ENCODE measurements around the gene CPLX1.
"Not testable (repeated sequence)": the region's sequence is repeated elsewhere in the genome, so short reads cannot be mapped to it uniquely, and the experiment has no call there.

The CPLX1 gene

DNA sequence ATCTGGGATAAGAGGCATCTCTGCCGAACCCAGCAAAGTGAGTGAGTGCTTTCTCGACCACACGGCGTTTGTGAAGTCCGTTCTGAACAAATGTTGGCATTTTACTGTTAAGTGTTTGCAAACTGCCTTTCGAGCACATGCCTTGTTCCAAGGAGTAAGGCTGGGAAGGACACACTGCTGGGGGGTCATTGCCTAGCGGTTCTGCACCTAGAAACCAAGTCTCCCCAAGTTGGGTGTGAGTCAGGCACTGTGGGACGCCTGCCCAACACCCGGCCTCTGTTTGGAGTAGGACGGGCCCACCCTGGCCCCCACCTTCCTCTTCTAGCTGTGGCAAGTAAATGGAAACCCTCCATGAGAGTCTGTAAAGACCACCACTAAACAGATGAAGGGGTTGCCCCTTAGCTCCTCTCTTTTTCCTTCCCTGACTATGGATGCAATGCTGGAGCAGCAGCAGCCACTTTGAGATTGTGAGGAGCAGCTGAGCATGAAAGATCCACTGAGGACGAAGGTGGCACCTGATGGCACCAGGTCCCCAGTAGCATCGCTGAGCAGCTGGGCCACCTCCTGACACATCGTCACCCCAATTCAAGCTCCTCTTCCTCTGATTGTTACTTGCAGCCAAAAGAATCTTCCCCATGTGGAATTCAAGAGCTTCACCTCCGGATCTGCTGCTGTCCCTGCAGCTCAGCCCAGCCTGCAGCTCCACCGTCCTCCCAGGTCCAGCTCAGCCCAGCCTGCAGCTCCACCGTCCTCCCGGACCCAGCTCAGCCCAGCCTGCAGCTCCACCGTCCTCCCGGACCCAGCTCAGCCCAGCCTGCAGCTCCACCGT, 6.3 kb downstream of the CPLX1 start:
- DNase-seq (ENCODE audit: low read depth): no peak

DNA sequence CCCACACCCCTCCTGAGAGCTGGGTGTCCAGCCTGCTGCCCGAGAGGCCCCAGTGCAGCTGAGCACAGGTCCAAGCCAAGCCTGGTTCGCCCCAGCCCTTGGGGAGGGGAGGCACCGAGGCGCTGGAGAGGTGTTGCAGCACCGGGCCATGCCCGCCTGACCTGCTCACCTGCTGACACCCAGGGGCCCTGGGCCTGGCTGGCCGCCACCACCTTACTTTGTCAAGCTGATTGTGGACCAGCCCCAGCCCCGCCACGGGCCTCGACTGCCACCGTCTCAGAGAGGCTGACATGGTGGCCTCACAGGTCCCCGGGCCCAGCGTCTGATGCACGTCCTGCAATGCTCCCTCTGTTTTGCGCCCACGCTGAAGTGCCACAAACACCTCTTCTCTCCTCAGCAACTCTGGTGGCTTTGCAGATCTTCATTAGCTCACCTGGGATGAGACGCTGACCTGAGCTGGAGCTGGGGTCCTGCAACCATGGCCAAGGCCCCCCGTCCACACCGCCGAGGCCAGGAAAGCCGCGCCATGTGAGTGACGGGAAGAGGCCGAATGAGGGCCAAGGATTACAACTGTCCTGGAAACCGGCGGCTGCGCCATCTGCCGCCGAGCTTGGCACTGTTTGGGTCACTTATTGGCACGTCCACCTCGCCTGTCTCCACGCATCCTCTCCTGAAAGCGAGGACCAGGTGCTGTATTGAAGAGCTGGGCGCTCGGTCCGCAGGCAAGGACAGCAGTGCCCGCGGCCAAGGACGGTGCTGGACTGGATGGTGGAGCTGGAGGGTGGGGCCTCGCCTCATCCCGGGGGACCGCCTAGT, 7.6 kb downstream of the CPLX1 start:
- DNase-seq (ENCODE audit: low read depth): no peak

DNA sequence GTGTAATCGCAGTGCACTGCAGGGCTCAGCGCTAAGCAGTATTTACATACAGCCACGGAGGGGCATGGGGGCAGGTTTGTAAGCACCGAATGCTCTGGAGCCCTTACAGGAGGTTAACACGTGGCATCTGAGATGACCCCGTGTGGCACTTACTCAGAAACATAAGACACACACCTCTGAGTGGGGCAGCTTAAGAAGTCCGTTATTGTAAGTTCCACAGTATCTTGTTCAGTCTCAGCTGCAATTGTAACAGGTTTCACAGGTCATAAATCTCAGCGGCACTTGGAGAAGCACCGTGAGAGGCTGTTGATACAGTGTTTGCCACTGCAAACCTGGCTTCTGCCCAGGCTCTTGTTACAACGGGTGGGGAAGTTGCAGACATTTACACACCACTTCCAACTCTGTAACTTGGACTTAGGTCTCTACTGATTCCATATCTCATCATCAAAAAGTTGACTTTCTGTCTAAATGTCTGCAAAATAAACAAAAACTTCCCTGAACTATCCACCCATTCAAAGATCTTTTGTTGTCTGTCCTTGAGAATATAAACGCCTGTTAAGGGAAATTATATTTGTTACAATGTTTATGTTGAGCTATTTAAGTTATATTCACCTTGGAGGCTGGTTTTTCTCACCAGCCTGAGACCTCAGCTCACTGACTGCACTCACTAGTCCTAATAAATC, 10.3 kb downstream of the CPLX1 start:
- DNase-seq (ENCODE audit: low read depth): no peak

DNA sequence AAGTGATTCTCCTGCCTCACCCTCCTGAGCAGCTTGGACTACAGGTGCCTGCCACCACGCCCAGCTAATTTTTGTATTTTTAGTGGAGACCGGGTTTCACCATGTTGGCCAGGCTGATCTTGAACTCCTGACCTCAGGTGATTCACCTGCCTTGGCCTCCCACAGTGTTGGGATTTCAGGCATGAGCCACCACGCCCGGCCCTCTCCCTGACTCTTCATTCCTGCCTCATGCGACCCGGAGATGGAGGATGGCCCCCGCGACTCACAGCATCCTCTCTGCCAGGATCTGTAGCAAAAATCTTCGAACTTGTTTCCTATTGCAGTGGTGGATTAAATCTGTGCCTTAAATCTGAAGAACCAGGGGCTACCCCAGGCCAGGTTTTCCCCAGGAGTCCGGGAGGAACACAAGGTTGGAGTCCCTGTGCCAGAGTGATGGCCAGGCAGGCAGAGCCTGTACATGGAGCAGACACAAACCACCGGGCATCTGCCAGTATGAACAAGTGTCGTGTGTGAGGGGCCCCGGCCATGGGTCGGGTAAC, 11.5 kb downstream of the CPLX1 start:
- DNase-seq (ENCODE audit: low read depth): no peak

DNA sequence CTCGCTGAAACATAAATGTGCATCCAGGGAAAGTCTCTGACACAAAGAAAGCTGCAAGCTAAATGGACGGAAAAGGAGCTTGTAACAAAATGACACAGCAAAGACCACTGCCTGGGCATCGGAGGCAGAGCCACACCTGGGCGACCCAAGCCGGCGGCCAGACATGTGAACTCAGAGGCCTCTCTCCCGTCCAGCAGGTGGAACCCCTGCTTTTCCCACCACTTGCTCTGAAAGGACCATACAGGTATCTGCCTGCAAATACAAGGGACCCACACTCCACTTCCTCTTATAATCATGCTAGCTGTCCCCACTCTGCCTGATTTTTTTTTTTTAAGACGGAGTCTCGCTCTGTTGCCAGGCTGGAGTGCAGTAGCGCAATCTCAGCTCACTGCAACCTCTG, 12.0 kb downstream of the CPLX1 start:
- no peak for DNase-seq (ENCODE audit: low read depth)

DNA sequence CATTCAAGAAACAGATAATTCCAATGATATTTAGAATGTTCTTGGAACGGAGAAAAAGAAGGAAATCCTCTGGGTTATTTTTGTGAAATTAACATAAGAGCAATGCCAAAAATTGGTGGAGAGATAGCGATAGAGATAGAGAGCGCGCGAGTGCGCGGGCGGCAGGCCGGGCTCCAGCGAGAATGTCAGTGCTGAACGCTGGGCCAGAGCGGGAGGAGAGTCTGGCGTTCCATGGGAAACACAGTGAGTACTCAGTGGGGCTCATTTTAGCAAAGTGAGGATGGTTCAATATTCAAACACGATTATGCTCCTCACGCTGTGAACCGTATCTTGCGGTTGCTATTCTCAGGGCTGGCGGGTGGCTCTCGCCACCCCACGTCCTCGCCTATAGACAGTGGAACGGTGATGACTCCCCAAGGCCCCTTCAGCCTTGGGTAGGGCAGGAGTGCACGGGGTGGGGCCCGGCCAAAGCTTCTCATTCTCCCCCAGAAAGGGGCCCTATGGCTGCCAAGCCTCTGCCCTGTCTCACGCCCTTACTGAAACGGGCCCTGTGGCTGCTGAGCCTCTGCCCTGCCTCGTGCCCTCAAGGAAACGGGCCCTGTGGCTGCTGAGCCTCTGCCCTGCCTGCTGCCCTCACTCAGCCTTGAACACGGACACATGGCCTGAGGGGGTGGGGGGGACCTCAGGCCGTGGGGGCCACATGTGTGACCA, 16.9 kb downstream of the CPLX1 start:
- no peak for DNase-seq (ENCODE audit: low read depth)

DNA sequence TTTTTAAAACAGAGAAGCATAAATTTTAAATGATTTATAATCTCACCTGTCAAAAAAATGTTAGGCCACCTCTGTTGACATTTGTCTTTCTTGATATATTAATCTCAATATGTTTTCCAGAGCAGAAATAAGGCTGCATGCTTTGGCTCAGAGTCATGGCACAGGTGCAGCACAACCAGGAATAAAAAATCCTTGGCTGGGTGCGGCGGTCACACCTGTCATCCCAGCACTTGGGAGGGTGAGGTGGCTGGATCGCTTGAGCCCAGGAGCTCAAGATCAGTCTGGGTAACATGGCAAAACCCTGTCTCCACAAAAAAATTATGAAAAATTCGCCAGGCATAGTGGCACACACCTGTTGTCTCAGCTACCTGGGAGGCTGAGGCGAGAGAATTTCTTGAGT, 18.1 kb downstream of the CPLX1 start:
- DNase-seq (ENCODE audit: low read depth): no peak

DNA sequence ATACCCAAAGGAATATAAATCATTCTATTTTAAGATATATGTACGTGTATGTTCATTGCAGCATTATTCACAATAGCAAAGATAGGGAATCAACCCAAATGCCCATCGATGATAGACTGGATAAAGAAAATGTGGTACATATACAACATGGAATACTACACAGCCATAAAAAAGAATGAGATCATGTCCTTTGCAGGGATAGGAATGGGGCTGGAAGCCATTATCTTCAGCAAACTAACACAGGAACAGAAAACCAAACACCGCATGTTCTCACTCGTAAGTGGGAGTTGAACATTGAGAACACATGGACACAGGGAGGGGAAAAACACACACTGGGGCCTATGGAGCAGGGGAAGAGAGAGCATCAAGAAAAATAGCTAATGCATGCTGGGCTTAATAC, 18.9 kb downstream of the CPLX1 start:
- DNase-seq (ENCODE audit: low read depth): not testable (repeated sequence)

DNA sequence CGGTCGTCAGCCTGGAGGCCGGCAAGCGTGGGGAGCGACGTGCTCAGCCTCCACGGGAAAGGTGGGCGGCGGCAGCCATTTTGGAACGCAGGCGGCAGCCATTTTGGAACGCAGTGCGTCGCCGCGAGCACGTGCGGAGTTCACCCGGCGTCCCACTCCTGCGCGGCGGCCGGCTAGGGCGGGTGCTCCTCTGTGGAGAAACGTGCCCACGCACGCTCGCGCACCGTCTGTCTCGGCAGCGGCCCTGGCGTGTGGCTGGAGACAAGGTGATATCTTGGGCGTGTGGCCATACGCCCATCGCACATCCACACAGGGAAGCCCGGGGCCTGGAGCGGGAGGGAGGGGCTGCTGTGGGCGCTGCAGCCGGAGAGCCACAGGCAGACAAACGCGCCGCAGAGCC, 21.1 kb downstream of the CPLX1 start:
- no peak for DNase-seq (ENCODE audit: low read depth)

DNA sequence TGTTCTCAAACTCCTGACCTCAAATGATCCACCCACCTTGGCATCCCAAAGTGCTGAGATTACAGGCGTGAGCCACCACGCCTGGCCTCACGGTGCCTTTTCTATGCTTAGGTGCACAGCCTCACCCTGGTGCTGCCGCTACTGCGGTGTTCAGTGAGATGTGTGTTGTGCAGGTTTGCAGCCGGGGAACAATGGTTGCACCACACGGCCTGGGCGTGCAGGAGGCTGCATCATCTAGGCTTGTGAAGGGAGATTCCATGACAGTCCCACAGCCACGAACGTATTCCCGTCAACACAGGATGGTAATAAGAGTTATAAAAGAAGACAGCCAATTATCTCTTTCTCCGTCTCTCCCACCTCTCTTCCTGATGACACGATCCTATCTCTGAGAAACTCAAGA, 22.0 kb downstream of the CPLX1 start:
- DNase-seq (ENCODE audit: low read depth): no peak

DNA sequence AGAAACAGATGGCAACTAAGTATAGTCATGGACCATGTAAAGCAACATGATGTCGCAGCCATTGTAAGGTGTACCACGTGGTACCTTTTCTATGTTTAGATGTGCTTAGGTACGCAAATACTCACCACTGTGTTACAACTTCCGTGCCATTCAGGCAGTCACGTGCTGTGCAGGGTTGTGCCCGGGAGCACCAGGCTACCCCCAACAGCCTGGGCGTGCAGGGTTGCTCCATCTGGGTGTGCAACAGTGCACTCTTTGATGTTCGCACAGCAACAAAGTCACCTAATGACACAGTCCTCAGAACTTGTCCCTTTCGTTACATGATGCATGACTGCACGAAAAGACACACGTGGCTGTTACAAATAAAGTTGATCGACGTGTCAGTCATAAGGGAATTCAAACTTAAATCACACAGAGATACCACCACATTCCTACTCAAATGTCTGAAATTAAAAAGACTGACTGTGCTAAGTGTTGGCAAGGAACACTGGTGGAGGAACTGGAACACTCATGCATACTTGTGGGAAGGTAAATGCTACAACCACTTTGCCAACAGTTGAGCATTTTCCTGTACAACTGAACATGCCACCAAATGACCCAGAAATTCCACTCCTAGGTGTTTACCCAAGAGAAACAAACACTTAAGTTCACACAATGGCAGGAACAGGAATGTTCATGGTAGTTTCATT, 24.3 kb downstream of the CPLX1 start:
- no peak for DNase-seq (ENCODE audit: low read depth)

DNA sequence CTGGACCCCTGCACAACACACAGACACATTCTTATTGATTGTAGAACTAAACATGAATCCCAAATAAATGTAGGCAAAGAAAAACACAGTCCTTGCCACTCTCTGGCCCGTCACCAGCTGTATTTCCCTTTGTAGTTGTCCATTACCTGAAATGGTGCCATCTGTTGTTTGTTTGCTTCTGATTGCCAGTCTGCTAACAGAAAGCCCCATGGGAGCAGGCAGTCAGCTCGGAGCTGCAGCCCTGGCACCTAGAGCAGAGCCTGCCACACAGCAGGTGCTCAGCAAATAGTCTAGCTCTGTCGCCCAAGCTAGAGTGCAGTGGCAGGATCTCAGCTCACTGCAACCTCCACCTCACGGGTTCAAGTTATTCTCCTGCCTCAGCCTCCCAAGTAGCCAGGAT, 28.9 kb downstream of the CPLX1 start:
- no peak for DNase-seq (ENCODE audit: low read depth)

DNA sequence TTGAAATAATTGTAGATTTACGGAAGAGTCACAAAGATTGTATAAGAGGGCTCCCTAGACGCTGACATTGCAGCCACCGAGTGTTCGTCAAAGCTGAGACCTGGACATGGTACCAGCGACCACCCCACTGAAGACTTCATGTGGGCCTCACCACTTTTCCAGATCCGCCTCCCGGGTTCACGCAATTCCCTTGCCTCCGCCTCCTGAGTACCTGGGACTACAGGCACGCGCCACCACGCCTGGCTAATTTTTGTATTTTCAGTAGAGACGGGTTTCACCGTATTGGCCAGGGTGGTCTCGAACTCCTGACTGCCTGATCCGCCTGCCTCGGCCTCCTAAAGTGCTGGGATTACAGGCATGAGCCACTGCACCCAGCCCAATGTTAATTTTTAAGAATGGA, 29.7 kb downstream of the CPLX1 start:
- no peak for DNase-seq (ENCODE audit: low read depth)

DNA sequence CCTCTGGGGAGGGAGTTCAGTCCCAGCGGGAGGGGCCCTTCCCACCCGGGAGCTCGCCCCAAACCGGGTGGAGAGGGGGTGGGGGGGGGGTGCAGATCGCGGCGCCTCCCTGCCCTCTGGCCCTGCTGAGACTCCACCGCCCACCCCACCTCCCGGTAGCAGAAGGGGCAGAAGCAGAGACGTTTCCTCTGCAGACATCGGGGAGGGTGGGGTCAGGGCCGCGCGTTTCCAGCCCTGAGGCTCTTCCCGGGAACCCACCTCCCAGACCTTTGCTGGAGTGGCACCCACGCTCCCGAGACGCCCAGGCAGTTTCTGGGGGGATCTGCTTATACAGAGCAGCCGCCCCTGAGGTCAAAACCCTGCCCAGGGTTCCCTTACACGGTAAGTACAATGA, 30.2 kb downstream of the CPLX1 start:
- no peak for DNase-seq (ENCODE audit: low read depth)

DNA sequence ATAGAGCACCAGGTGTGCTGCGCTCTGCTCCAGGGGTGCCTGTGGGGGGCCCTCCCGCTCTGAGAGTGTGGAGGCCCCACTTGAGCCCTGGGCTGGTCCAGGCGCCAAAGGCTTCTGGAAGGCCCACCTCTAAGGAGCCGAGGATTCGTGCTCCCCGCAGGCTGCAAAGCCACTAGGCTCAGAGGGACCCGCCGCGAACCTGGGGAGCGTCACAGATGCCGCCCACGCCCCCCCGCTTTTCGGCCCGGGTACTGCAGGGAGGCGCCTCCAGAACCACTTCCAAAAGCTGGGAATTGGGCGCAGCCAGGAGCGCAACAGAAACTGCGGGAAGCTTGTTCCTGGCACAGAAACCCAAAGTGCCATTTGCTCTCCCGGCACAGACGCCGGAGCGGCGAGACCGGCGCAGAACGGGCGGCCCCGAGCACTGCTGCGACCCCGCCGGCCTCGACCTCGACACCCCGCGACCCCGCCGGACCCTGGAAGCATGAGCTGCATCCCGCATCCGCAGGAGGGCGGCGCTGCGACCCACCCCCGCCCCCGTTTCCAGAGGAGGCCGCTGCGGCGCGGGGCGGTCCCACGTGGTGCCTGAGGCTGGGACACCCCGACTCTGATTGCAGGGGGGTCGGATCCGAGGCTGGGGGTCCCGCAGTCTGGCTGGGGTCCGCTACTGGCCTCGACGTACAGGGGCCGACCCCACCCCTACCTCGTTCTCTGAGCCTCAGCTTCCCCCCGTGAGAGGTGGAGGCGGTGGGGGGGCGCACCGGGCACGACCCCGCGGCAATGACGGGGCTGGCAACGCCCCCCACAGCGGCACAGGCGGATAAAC, 30.8 kb downstream of the CPLX1 start:
- no peak for DNase-seq (ENCODE audit: low read depth)

DNA sequence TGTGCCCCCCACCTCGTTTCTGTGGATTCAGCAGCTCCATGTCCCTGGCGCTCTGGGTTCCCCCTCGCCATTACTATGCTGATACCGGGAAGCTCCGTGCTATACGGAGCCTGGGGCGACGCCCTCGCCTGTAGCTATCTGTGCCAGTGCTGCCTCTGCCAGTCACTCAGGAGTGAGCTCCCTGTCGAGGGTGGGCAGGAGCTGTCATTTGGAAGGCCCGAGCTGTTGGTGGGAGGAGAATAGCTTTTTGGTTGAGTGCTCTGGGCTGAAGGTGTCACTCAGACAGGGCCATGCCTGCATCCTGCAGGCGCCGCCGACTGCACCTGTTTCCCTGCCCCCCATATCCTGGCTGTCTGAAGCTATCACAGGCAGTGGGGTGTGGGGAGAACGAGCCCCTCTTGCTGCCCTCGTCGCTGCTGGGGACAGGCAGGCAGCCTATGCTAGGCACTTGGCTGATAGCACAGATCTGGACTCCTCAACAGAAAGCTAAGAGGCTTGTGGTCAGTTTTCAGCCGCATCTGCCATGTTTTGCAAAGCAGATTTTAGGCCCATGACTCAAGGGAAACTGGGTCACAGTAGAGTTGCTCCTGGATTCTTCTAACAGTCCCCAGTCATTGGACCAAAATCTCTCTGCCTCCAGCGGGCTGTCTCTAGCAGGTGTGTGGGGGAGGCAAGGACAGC, 31.8 kb downstream of the CPLX1 start:
- no peak for DNase-seq (ENCODE audit: low read depth)

DNA sequence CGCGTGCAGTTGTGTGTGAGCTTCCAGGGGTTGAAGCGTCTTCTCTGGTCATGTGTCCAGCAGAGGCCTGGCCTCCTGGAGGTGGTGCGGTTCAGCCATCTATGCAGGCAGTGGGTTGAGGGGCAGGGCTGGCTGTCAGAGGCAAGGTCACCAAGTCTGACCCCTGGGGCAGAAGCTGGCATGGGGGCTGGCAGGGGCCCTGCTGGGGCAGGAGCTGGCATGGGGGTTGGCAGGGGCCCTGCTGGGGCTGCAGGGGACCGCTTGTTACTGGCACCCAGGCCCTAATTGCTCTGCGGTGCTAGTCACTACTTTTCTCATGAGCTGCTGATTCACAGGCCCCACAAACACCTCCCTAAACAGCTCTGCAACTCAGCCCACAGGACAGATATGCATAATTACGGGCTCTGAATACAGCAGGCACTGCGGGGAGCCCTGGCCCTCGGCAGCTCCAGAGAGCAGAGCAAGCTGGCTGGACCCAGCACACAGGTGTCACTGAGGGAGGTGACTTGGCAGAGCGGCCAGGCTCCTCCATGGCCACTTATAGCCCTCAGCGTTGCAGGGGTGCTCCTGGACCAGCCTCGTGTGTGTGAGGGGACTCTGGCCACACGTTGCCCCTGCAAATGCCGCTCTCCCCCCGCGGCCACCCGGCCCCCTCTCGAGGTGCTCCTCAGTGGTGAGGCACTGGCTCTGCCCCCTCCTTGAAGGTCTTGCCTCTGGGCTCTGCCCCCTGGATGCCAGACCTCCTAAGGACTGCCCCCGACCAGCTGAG, 32.7 kb downstream of the CPLX1 start:
- no peak for DNase-seq (ENCODE audit: low read depth)

DNA sequence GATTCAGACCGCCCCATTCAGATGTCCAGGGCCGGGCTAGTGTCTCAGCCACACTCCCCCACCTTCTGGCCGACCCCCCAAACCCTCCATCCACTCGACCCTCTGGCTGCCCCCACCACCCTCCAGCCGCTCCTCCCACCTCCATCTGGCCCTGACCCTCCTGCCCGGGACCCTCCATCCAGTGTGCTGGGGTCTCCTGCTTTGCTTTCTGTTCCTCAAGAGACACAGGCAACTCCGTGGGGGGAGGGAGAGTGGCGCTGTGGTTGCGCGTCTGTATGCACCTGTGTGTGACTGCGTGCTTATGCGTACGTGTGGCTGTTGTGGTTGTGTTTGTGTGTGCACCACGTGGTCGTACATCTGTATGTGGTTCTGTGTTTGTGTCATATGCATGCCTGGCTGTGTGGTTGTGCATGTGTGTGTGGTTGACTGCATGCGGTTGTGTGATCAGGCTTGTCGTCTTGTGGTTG, 33.3 kb downstream of the CPLX1 start:
- DNase-seq (ENCODE audit: low read depth): no peak
